GM04503 (cell line): ENCODE data around the gene ADARB2.

Source experiments
- DNase-seq: peaks from one replicate; pipeline ENCODE4 v3.0.0-alpha.2; 2012; ENCODE audit warnings: low read depth

ADARB2 gene

GRCh38 chr10:1595726-1596125, 141.6 kb downstream of the ADARB2 start:
- DNase-seq = no peak

GRCh38 chr10:1595242-1595600, 142.1 kb downstream of the ADARB2 start:
- no peak for DNase-seq

- no peak for DNase-seq
These were observed 142.7 kb downstream of the ADARB2 start for GRCh38 chr10:1594372-1595241.

- no peak for DNase-seq
These were observed 145.6 kb downstream of the ADARB2 start for GRCh38 chr10:1591742-1592141.

GRCh38 chr10:1591045-1591444, 146.3 kb downstream of the ADARB2 start:
- no peak for DNase-seq

- no peak for DNase-seq
These were observed 148.1 kb downstream of the ADARB2 start for GRCh38 chr10:1589257-1589656.

GRCh38 chr10:1582739-1583138, 154.6 kb downstream of the ADARB2 start:
- no peak for DNase-seq

GRCh38 chr10:1581189-1581588, 156.1 kb downstream of the ADARB2 start:
- DNase-seq = no peak

GRCh38 chr10:1579671-1580070, 157.7 kb downstream of the ADARB2 start:
- DNase-seq = no peak

- DNase-seq = no peak
These were observed 158.2 kb downstream of the ADARB2 start for GRCh38 chr10:1579141-1579491.

GRCh38 chr10:1578392-1579140, 158.8 kb downstream of the ADARB2 start:
- DNase-seq = no peak

- DNase-seq = no peak
These were observed 159.4 kb downstream of the ADARB2 start for GRCh38 chr10:1577945-1578344.

- no peak for DNase-seq
These were observed 160.0 kb downstream of the ADARB2 start for GRCh38 chr10:1577373-1577770.

- no peak for DNase-seq
These were observed 160.6 kb downstream of the ADARB2 start for GRCh38 chr10:1576467-1577372.

GRCh38 chr10:1575481-1576244, 161.7 kb downstream of the ADARB2 start:
- DNase-seq = no peak

- no peak for DNase-seq
These were observed 162.6 kb downstream of the ADARB2 start for GRCh38 chr10:1574719-1575118.

- DNase-seq = no peak
These were observed 163.3 kb downstream of the ADARB2 start for GRCh38 chr10:1573981-1574380.

GRCh38 chr10:1573334-1573969, 163.9 kb downstream of the ADARB2 start:
- no peak for DNase-seq

- DNase-seq = no peak
These were observed 164.6 kb downstream of the ADARB2 start for GRCh38 chr10:1572519-1573333.

GRCh38 chr10:1571587-1572237, 165.6 kb downstream of the ADARB2 start:
- no peak for DNase-seq
